ENCODE data around the gene RAPH1. TPM values are rescaled to one million over a fixed set of nuclear protein-coding genes. Genes with fewer than 3 reads are reported as not detected.
"Not testable (repeated sequence)": the region's sequence is repeated elsewhere in the genome, so short reads cannot be mapped to it uniquely, and the experiment has no call there.

RAPH1 gene
- total RNA-seq, 1 donor from 2014 or later: 17.2 TPM

- Histone ChIP-seq H3K27me3 (ENCODE audit: low read depth) (no peaks in the 10 kb centered on the region), H3K9me3 (replicated peaks) (no peaks in the 10 kb centered on the region), H3K36me3 (peaks cover 48% of the 10 kb centered on the region), H3K27ac (replicated peaks) (no peak overlapping the region), H3K4me3 (no peak overlapping the region), H3K4me1 (peaks cover 15% of the 10 kb centered on the region)
- no peak for DNase-seq
- TF ChIP-seq, protein P1, sequence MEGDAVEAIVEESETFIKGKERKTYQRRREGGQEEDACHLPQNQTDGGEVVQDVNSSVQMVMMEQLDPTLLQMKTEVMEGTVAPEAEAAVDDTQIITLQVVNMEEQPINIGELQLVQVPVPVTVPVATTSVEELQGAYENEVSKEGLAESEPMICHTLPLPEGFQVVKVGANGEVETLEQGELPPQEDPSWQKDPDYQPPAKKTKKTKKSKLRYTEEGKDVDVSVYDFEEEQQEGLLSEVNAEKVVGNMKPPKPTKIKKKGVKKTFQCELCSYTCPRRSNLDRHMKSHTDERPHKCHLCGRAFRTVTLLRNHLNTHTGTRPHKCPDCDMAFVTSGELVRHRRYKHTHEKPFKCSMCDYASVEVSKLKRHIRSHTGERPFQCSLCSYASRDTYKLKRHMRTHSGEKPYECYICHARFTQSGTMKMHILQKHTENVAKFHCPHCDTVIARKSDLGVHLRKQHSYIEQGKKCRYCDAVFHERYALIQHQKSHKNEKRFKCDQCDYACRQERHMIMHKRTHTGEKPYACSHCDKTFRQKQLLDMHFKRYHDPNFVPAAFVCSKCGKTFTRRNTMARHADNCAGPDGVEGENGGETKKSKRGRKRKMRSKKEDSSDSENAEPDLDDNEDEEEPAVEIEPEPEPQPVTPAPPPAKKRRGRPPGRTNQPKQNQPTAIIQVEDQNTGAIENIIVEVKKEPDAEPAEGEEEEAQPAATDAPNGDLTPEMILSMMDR (IDR thresholded peaks at IDR 0.05; ENCODE audit: borderline replicate concordance): no peak
- intact Hi-C loops (cut with micrococcal nuclease): no loop called here
These were observed 134.1 kb downstream of the RAPH1 start for GRCh38 chr2:203400805-203401585.

DNA sequence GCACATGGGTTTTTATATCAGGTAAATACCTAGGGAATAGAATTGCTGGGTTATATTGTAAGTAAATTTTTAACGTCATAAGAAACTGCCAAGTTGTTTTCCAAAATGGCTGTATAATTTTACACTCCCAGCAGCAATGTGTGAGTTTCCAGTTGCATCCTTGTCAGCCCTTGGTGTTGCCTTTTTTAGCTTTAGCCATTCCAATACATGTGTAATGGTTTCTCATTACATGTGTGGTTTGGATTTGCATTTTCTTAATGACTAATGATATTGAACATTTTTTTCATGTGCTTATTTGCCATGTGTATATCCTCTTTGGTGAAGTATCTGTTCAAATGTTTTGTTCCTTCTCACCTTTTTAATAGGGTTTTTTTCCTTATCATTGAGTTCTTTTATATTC, 136.1 kb downstream of the RAPH1 start:
- Histone ChIP-seq H3K9me3 (replicated peaks) (no peaks in the 10 kb centered on the region), H3K4me1 (peaks cover 7% of the 10 kb centered on the region), H3K27me3 (ENCODE audit: low read depth) (no peaks in the 10 kb centered on the region), H3K27ac (replicated peaks) (no peak overlapping the region), H3K36me3 (peaks cover 42% of the 10 kb centered on the region), H3K4me3 (no peak overlapping the region)
- intact Hi-C loops (cut with micrococcal nuclease): no loop called here
- DNase-seq: no peak
- TF ChIP-seq, protein P1 (IDR thresholded peaks at IDR 0.05; ENCODE audit: borderline replicate concordance): no peak

- intact Hi-C loops (cut with micrococcal nuclease): no loop called here
- no peaks in the 10 kb centered on the region for H3K9me3 ChIP-seq (replicated peaks)
- peaks cover 30% of the 10 kb centered on the region for H3K36me3 ChIP-seq
- DNase-seq: no peak
- peaks cover 7% of the 10 kb centered on the region for H3K4me1 ChIP-seq
- no peak overlapping the region for H3K27ac ChIP-seq (replicated peaks)
- TF ChIP-seq, protein P1 (IDR thresholded peaks at IDR 0.05; ENCODE audit: borderline replicate concordance): peak; percentile 42
- H3K27me3 ChIP-seq (ENCODE audit: low read depth): no peaks in the 10 kb centered on the region
- no peak overlapping the region for H3K4me3 ChIP-seq
These were observed 138.4 kb downstream of the RAPH1 start for GRCh38 chr2:203396667-203397066.

- H3K9me3 ChIP-seq (replicated peaks): no peaks in the 10 kb centered on the region
- no peak for DNase-seq
- intact Hi-C loops (cut with micrococcal nuclease): no loop called here
- H3K27me3 ChIP-seq (ENCODE audit: low read depth): no peaks in the 10 kb centered on the region
- H3K4me3 ChIP-seq: no peak overlapping the region
- peaks cover 7% of the 10 kb centered on the region for H3K4me1 ChIP-seq
- H3K36me3 ChIP-seq: peaks cover 38% of the 10 kb centered on the region
- TF ChIP-seq, protein P1 (IDR thresholded peaks at IDR 0.05; ENCODE audit: borderline replicate concordance): no peak
- H3K27ac ChIP-seq (replicated peaks): no peak overlapping the region
These were observed 139.2 kb downstream of the RAPH1 start for GRCh38 chr2:203395858-203396257.

- intact Hi-C loops (cut with micrococcal nuclease): no loop called here
- Histone ChIP-seq H3K36me3 (peaks cover 42% of the 10 kb centered on the region), H3K27ac (replicated peaks) (no peak overlapping the region), H3K4me1 (peaks cover 7% of the 10 kb centered on the region), H3K27me3 (ENCODE audit: low read depth) (no peaks in the 10 kb centered on the region), H3K9me3 (replicated peaks) (no peaks in the 10 kb centered on the region), H3K4me3 (no peak overlapping the region)
- TF ChIP-seq, protein P1 (IDR thresholded peaks at IDR 0.05; ENCODE audit: borderline replicate concordance): no peak
- DNase-seq: no peak
These were observed 140.4 kb downstream of the RAPH1 start for GRCh38 chr2:203394519-203395227.

GRCh38 chr2:203388153-203388552, 146.9 kb downstream of the RAPH1 start:
- DNase-seq; H3K27me3 ChIP-seq (ENCODE audit: low read depth); H3K9me3 ChIP-seq (replicated peaks); H3K27ac ChIP-seq (replicated peaks); intact Hi-C loops (cut with micrococcal nuclease); H3K4me3 ChIP-seq; H3K4me1 ChIP-seq: not testable (repeated sequence)
- peaks cover 20% of the 10 kb centered on the region for H3K36me3 ChIP-seq

All from left ventricle myocardium inferior (tissue), 1 donor.